ENCODE measurements around the gene EPHB3. TPM values are rescaled to one million over a fixed set of nuclear protein-coding genes. Genes with fewer than 3 reads are reported as not detected.

EPHB3 gene
- total RNA-seq, 1 donor from 2014 or later: 5.7 TPM

DNA sequence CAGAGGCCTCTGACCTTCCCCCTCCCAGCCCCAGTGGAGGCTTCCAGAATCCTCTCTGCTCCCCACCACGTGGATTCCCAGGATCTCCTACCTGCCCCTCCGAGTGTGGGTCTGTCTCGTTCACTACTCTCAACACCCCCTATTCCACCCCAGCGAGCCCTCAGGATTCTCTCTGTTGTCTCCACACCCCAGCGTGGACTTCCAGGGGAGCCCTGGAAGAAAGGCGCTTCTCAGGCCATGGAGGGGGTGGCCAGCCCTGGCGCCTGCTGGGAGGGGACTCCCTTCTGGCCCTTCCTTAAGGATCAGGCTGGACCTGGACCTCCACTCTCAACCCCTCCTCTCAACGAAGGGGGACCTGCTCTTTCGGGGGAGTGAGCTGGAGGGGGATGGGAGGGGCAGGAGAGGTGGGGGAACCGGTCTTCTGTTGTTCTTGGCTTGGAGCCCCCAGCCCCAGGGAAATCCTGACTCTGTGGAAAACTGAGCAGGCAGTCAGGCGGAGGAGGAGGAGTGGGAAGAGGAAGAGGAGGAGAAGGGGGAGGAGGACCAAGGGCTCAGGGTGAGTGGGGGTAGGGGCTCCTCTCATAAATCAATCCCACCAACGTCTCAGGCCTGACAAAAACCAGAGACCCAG lies 32.9 kb downstream of the EPHB3 start:
- DNase-seq (ENCODE audit: low spot score in 2 of 2) (no peak), FAIRE-seq (no peak)

DNA sequence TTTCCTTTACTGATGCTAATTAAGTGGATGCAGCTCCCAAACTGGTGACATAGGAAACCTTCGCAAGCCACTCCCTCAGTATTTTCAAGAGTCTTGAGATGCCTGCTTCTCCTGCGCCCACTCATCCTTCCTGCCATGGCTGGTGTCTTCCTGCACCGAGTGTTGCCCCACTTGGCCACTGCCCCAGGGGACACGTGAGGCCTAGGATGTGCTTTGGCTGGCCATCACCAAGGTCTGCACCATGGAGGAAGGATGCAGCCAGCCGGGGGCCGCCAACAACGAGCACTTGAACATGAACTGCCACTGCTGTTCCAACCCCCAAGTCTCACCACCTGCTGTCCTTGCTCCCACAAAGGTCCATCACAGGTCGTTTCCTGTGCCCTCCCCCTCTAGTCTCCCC lies 34.1 kb downstream of the EPHB3 start:
- FAIRE-seq: no peak
- DNase-seq (ENCODE audit: low spot score in 2 of 2): no peak

DNA sequence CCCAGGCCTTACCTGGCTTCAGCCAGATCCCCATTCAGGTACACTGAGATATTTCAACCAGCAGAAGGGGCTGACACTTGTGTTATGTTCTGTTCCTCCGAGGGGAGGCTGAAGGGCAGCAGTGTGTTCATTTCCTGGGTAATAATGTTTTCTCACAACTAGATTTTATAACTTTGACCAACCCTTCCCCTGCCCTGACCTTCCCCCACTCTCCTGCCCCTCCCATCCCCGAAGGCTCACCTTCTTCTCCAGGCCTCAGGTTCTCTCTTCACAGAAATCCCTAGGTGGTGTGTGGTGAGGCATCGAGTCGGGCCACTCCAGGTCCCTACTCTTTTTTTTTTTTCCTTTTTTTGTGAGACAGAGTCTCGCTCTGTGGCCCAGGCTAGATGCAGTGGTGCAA lies 34.6 kb downstream of the EPHB3 start:
- no peak for DNase-seq (ENCODE audit: low spot score in 2 of 2)

DNA sequence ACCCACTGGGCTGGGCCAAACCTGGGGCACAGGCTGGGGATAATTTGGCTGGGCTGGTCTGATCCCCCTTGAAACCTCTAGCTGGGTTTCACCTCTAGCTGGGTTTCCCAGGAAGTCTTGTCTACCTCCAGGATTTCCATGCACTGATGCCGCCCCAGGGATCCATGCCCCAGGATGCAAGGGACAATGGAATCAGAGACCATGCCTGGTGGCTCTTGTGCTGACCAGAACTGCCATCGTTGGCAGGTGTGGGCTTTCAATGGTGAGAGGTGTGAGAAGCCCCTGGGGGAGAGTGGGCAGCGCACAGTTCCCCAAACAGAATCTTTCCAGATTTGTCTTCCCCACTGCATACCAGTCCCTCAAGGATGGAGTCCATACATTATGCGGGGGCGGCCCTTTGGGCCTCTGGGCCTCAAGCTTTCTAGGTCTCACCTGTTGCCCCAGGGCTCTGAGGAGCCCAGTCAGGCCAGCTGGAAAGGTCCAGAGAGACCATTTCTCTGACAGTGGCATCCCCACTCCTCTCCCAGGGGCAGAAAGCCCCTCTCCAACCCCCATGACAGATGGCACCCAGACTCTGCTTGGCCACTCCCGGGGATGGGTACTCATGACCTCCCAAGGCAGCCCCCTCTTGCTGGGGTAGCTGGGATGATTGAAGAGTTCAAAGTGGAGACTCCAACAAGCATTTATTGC lies 35.4 kb downstream of the EPHB3 start:
- DNase-seq (ENCODE audit: low spot score in 2 of 2): no peak
- no peak for FAIRE-seq

More for the DNA sequence above, 34.6 kb downstream of the EPHB3 start:
- FAIRE-seq: no peak

DNA sequence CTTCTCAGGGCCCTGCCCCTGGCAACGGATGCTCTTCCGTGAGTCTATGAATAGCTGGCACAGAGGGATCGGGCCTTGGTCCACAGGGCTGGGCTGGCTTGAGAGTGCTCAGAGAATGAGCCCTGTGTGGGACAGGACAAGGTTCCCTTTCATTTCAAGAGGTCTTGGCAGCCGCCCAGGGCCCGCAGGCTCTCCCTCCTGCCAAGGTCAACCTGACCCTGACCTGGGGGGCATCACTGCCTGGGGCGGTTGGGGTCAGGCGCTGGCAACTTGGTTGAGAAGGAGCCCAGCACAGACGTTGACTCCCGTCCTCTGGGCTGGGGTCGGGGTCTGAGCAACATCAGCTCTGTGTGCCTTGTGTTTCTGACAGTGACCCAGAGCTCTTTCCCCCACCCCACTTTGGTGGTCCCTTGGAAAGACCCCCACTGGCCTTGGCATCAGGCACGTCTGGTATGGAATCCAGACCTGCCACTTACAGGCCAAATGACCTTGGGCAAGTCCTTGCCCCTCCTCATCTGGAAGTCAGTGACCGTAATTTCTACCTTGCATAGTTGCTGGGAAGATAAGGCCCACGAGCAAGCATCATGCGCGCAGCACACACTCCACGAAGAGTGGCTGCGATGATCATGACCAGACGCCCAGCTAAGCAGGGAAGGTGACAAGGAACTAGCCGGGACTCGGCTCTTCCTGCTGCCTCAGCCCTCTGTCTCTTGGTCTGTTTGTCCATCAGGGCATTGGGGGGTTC lies 36.4 kb downstream of the EPHB3 start:
- no peak for DNase-seq (ENCODE audit: low spot score in 2 of 2)
- FAIRE-seq: no peak

DNA sequence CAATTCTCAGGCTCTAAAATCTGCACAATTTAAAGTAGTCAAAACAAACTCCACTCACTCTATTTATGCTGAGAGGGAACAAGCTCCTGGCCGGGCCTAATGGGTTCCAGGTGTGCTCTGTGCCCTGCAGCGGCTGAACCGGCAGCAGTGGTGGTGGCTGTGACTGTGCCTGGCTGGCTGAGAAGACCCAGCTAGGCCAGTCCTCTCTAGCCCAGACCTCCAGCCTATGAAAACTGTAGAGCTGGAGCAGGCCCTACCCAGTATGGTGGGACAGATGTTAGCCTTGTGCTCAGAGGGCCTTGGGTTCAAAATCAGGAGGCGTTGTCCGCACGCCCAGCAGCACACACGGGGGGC lies 37.0 kb downstream of the EPHB3 start:
- FAIRE-seq (no peak), DNase-seq (ENCODE audit: low spot score in 2 of 2) (no peak)

DNA sequence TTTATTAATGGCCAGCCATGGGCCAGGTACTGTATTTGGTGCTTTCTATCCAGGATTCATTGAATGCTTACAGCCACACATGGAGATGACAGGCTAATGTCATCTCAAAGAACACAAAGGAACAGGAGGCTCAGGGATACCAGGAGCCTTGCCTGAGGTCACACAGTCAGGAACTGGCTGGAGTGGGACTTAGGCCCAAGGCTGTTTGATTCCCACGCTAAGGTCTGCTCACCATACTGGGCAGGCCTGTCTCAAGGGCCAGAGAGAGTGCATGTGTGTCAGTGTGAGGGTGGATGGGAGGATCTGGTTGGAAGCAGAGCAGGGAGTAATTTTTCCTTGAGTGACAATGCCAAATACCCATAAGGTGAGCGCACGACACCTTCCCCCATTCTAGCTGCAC lies 37.6 kb downstream of the EPHB3 start:
- FAIRE-seq (no peak), DNase-seq (ENCODE audit: low spot score in 2 of 2) (no peak)

DNA sequence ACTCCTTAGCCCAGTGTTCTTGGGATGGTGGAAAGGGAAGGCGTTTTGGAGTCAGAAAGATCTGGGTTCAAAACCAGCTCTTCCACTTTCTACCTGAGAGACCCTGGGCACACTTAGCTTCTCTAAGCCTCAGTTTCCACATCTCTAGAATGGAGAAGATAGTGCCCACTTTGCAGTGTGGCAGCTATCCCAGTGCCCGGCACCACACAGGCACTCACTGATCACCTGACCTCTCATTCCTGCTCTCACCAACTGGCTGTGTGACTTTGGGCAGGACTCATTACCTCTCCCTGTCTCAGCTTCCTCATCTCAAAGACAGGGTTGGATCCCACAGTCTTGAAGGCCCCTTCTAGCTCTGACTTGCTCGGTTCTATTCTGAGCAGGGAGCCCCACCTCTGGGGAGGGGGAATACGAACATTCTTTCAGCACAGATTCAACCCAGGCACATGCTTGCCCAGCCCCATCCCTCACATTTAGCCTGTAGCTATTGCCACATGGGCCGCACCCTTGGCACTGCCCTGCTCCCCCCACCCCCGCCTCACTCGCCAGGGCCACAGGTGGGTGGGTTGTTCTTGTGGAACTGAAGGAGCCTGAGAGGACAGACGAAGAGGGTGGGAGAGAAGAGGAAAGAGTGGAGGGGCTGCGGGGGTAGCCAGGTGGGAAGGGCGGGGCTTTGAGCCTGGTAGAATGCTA lies 39.2 kb downstream of the EPHB3 start:
- DNase-seq (ENCODE audit: low spot score in 2 of 2): no peak
- FAIRE-seq: no peak

DNA sequence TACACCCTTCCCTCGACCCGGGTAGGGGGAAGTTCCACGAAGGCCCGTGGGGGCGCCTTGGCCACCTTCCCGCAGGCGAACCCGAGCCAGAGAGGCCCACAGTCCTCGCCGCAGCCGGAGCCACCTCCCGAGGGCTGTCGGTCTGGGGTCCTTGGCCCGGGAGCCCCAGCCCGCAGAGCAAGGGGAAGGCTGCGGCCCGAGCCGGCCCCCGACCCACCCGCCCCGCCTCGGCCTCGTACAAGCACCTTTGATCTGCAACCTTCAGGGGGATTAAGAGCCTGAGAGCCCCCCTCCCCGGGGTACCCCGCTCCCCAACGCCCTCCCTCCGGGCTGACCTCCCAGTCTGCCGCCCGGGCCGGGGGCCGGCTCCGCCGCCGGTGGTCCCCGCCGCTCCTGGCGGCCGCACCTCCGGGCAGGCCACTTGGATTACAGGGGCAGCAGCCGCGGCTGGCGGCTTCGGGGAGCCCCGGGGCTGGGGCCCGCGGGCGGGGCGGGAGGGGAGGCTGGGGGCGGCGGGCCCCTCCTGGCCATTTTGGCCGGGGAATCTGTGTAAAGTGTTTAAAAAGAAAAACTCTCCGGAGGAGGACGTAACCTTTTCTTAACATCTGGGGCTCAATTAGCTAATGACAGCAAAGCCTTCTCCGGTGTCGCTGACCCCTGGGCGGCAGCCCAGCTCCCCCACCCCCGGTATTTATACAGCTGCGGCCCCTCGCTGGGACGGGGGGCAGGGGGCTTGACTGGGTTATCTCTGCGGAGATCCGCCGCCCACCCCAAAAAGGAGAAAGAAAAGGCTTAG lies 40.2 kb downstream of the EPHB3 start:
- peak in 1 of 2 donors; percentile 38 for DNase-seq (ENCODE audit: low spot score in 2 of 2)
- FAIRE-seq: no peak

DNA sequence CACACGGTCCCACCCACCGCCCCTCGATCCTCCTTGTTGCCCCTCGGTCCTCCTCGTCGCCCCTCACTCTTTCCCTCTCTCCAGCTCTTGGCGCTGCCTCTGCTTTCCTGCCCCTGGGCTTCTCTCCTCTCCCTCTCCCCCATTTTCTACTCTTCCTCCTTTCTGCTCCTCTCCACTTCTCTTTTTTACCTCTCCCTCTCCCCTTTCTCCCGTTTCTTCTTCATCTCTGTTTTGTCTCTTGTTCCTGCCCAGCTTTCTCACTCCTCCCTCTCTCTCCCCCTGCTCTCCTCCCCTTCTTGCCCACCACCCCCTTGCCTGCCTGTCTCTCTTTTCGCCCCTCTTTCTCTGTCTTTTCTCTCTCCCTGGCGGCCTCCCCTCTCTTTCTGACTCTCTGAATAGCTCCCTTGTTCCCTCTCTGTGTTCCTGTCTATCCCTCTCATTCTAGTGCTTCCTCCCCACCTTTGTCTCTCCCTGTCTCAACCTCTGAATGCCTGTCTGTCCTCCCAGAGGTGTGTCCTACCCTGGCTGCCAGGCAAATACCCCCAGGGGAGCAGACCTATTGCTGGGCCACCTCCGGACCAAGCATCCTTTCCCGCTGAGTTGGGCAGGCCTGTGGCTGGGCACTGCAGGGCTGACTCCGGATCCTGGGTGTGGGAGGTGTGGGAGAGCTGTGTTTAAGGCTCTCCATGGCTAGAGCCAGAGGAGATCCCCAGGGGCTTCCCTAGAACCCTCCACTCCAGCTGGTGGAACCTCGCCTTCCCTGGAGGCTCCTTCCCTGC lies 41.0 kb downstream of the EPHB3 start:
- FAIRE-seq (no peak), DNase-seq (ENCODE audit: low spot score in 2 of 2) (peak; percentile 46 to 53)

DNA sequence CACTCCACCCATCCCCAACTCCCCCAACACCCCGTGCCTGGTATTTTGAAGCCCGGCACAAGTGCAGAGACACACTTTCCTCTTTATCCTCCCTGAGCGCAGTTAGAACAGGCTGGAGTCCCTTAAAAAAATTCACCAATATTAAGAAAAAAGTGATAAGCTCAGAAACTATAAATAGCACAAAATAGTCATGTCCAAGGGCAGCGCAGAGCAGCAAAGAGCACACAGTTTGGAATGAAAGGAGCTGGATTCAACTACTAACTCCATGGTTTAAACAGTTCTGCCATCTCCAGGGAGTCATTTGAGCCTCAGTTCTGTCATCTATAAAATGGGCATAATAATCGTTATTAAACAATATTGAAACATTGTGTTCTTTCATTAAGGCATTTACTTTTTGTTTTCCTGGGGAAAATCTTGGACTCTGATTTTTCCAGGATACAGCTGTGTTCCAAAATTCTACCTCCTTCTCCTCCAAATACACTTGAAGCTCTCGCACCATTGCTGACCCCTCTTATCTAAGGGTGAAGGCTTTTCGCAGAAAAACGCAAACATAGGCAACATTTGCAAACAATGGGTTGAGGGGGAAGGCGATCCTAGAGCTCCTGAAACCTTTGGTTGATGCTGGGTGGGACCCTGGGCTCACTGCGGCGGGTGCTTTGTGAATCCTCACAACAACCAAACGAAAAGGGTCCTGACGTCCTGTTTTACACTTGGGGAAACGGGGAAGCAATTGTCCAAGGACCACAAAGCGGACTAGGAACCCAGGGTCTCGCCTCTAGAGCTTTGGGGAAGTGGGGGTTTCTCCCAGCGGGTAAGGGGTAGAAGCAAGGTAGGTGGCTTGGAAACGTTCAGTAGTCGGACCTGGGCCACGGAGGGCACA lies 41.8 kb downstream of the EPHB3 start:
- FAIRE-seq (no peak), DNase-seq (ENCODE audit: low spot score in 2 of 2) (no peak)

DNA sequence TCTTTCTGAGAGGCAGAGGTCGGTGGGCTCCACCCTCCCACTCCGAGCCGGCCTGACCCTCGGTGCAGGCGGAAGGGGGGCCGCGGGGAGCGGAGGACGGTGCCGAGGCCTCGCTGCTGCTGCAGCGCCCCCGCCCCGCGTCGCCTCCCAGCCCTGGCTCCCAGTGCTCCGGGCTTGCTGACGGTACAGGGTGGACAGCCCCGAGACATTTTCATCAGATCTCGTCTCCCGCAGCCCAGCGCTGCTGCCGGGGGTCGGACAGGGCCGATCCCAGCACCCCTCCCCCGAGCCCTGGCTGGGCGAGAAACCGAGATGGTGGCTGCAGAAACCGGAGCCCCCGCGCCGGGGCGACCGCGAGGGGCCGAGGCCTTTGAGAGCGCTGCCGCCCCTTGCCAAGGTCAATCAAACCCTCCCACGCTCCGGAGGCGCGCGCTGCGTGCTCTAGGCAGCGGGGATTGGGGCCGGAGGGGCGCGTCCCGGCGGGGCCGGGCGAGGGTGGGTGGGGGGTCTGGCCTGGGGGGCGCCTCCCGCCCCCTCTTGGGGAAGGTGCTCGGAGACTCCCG lies 42.5 kb downstream of the EPHB3 start:
- peak; percentile 51 to 64 for DNase-seq (ENCODE audit: low spot score in 2 of 2)
- FAIRE-seq: no peak

DNA sequence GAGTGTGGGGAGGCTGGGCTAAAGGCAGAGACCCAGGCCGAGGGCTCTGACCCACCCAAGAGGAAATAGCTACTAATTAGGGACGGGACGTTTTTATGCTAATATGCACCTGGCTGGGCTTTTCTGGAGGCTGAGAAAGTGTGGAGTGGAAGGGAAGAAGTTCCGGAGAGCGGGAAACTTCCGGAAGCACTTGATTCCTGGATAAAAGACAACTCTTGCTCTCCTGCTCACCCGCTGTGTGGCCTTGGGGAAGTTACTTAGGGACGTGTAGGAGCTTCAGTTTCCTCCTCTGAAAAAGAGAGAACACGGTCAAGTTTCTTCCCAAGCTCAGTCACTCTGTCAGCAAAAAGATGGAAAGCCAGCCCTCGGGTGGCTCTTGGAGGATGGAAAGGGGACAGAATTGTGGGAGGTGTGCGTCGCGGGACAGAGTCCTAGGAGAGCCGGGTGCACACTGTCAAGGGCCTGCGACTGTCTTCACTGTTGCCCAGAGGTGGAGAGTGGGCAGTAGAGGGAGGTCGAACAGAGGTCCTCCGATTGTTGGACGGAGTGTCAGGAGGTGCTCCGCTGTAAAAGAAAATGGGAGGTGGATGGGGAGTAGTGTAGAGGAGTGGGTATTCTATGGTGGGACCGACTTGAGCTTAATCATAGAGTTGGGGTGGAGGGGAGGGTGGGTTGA lies 43.2 kb downstream of the EPHB3 start:
- FAIRE-seq (no peak), DNase-seq (ENCODE audit: low spot score in 2 of 2) (peak; percentile 46 to 55)

DNA sequence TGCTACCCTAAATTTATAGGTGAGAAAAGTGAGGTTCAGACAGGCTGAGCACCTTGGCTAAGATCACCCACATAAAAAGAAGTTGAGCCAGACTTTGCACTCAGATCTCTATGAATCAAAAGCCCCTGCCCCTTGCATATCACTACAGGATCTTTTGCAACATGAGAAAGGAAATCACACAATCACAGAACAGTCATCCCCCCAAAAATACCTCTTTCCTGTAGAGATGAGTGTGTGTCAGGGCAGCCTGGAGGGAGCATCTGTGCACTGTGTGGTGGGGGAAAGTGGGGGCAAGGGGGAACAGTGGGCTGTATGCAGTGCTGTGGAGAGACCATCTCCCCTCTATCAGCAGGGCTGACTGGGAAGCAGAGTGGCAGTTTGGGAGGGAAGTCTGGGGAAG lies 46.6 kb downstream of the EPHB3 start:
- DNase-seq (ENCODE audit: low spot score in 2 of 2): no peak
- no peak for FAIRE-seq

DNA sequence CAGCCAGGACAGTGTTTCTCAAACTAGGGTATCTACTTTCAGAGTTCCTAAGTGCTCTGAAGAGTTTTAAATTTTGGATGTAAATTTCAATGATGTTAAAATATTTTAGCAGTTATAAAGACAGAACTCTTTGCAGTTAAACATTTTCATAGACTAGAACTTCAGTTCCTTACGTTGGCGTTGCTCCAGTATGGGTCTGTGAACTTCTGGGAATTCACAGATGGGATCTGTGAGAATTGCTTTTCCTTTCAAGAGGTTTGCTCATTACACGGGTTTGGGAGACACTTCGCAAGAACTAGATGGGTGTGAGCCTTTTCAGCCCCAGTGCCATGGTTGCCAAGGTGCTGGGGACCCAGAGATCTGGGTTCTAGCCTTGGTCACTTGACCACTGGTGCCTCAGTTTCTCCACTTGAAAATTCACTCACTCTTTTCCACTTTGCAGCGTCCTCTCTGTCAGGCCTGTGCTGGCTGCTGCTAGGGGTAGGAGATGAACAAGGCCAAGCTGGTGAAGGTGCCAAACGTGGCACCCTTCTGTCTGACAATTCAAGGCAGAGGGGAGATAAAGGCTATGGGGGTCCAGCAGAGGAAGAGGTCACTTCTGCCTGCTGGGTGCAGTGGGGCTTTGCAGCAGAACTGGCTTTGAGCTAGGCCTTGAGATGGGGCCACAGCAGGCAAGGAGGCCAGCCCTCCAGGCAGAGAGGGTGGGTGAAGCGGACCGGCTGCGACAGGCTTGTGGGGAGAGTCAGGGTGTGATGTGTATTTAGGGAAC lies 48.1 kb downstream of the EPHB3 start:
- FAIRE-seq (no peak), DNase-seq (ENCODE audit: low spot score in 2 of 2) (no peak)

DNA sequence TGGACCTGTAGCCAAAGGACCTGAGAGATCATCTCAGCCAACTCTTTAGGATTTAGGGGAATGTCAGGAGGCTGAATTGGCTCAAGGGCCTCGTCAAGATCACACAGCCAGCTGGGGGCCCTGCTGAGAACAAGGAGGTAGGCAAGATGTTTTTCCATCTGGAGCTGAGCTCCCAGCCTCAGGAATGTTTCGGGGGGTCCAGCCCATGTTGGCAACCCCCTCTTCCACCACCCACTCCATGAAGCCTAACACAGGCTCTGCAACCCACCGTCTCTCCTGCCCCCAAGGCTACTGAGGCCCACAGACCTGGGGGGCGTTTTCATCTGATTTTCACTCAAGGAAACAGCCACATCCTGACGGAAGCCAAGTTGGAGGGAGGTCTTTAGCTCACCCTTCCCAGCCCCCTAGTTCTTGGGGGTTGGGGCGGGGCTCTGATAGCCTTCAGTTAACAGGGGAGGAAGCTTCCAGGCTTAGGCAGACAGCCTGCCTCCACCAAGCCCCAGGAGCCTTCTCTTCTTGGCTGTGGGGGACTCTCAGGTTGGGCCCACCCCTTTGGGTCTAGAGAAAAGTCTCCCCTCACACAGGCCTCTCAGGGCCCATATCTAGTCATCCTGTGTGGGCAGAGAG lies 48.8 kb downstream of the EPHB3 start:
- FAIRE-seq: no peak

More for the DNA sequence above, 48.8 kb downstream of the EPHB3 start:
- no peak for DNase-seq (ENCODE audit: low spot score in 2 of 2)
